Motor neuron (in vitro differentiated cells): ENCODE data around the gene HNRNPLL. TPM values are rescaled to one million over a fixed set of nuclear protein-coding genes. Genes with fewer than 3 reads are reported as not detected.
"Not testable (repeated sequence)": the region's sequence is repeated elsewhere in the genome, so short reads cannot be mapped to it uniquely, and the experiment has no call there.

Experiments used
- ATAC-seq, 8 experiments: fragments of 200-7000 bp; cut with Tn5 transposase; replicated peaks in 6 of 8; 2 replicates each; pipeline ENCODE4 v1.8.0; 2021; ENCODE audit warnings: mild to moderate bottlenecking in 8 of 8, moderate library complexity in 8 of 8
- H3K27ac ChIP-seq, 2 donors: fragments of 250-450 bp; sonication (Bioruptor Pico); 2 replicates each; pipeline ENCODE4 v1.9.0; 2021; ENCODE audit warnings: antibody characterized with exemption in 2 of 2, mild to moderate bottlenecking in 2 of 2, moderate library complexity in 1 of 2
- H3K4me1 ChIP-seq, 2 donors: fragments of 250-450 bp; sonication (Bioruptor Pico); replicated peaks in 1 of 2; 2 replicates each; pipeline ENCODE4 v1.6.1; 2021; ENCODE audit warnings: antibody characterized with exemption in 2 of 2, mild to moderate bottlenecking in 2 of 2, moderate library complexity in 1 of 2
- H3K4me3 ChIP-seq, 5 donors: fragments of 250-450 bp; sonication (Bioruptor Pico); 2 replicates each; pipeline ENCODE4 v1.9.0; 2021; ENCODE audit warnings: antibody characterized with exemption in 5 of 5, mild to moderate bottlenecking in 5 of 5, moderate library complexity in 4 of 5
- whole genome bisulfite sequencing, 10 experiments: fragments of 450-650 bp; shearing (Covaris generic); methylation state at CpG; one replicate each; pipeline ENCODE4 v1.0.0; 2022; 5-methylcytosine and 5-hydroxymethylcytosine counted together
- in situ Hi-C, 9 experiments: fragments of 400-800 bp; cut with MboI; loops; one replicate each; pipeline ENCODE4 v1.15.0; 2021; ENCODE audit warnings: low sequenced_read_pairs in 9 of 9, low pct_unique_long_range_greater_than_20kb in 2 of 9; ENCODE audit not compliant: unreplicated experiment in 9 of 9
- total RNA-seq, 8 experiments: library from RNA; unstranded; fragments of 300-600 nt; gene quantifications; 2 replicates each; pipeline versions ENCODE4 v1.2.3 to v1.2.4, GENCODE V29; 2022

HNRNPLL gene
- total RNA-seq, 8 experiments from 2014 or later: 28.2 to 71.5 (median 46.2) TPM

GRCh38 chr2:38556006-38556801, 46.5 kb downstream of the HNRNPLL start:
- Histone ChIP-seq H3K27ac (no peak overlapping the region), H3K4me3 (no peak overlapping the region), H3K4me1 (no peaks in the 10 kb centered on the region)
- WGBS, 10 experiments: 77 to 100% (median 85%) methylated on average over 1 to 6 of the region's 6 CpGs; no CpG with 5 or more reads in 1 of the 10 experiments
- in situ Hi-C loops: no loop called here
- ATAC-seq: no peak

- ATAC-seq: peak in 3 of 8 experiments; percentile 25 to 63 (median 60)
- no peaks in the 10 kb centered on the region for H3K4me1 ChIP-seq
- in situ Hi-C loops: no loop called here
- WGBS, 10 experiments: 50 to 100% (median 100%) methylated on average over 1 to 8 of the region's 8 CpGs; no CpG with 5 or more reads in 1 of the 10 experiments
- H3K4me3 ChIP-seq: no peak overlapping the region
- no peak overlapping the region for H3K27ac ChIP-seq
Measured at GRCh38 chr2:38554973-38555595, 47.6 kb downstream of the HNRNPLL start.

GRCh38 chr2:38553554-38553953, 49.2 kb downstream of the HNRNPLL start:
- ATAC-seq: no peak
- H3K4me1 ChIP-seq: peaks cover 0 to 4% of the 10 kb centered on the region in 2 donors
- 83 to 100% (median 100%) methylated on average over 1 to 2 of the region's 2 CpGs; no CpG with 5 or more reads in 2 of the 10 experiments for WGBS, 10 experiments
- no peak overlapping the region for H3K27ac ChIP-seq
- no peak overlapping the region for H3K4me3 ChIP-seq
- in situ Hi-C loops: no loop called here

- no peak for ATAC-seq
- Histone ChIP-seq H3K4me1 (peaks cover 0 to 4% of the 10 kb centered on the region in 2 donors), H3K4me3 (no peak overlapping the region), H3K27ac (no peak overlapping the region)
- in situ Hi-C loops: no loop called here
- 25 to 100% (median 83%) methylated on average over 1 to 2 of the region's 2 CpGs; no CpG with 5 or more reads in 1 of the 10 experiments for WGBS, 10 experiments
Measured at GRCh38 chr2:38552259-38552658, 50.5 kb downstream of the HNRNPLL start.

- Histone ChIP-seq H3K4me1 (peaks cover 0 to 4% of the 10 kb centered on the region in 2 donors), H3K4me3 (no peak overlapping the region), H3K27ac (no peak overlapping the region)
- in situ Hi-C loops: no loop called here
- WGBS, 10 experiments: 100% methylated on average over 1 to 2 of the region's 2 CpGs; no CpG with 5 or more reads in 6 of the 10 experiments
- ATAC-seq: no peak
Measured at GRCh38 chr2:38551746-38552145, 51.0 kb downstream of the HNRNPLL start.

DNA sequence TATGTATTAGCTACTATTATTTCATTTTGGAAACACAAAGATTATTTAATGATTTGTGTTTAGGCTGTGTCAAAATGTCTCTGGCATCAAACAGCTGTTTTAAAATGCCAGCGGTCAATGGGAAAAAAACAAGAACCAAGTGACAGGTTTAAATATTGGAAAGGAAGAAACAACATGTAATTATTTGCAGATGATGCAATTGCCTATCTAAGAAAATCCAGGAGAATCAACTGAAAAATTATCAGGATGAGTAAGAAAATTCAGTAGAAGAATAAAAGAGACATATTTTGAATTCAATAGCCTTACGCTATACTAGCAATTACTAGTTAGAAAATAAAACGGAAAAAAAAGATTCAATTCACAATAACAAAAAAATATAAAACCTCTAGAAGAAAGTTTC, 51.6 kb downstream of the HNRNPLL start:
- WGBS, 10 experiments: 88 to 100% (median 95%) methylated on average over 3 of the region's 3 CpGs; no CpG with 5 or more reads in 1 of the 10 experiments
- no peak overlapping the region for H3K27ac ChIP-seq
- no peak overlapping the region for H3K4me3 ChIP-seq
- ATAC-seq: no peak
- in situ Hi-C loops: no loop called here
- H3K4me1 ChIP-seq: peaks cover 0 to 4% of the 10 kb centered on the region in 2 donors

DNA sequence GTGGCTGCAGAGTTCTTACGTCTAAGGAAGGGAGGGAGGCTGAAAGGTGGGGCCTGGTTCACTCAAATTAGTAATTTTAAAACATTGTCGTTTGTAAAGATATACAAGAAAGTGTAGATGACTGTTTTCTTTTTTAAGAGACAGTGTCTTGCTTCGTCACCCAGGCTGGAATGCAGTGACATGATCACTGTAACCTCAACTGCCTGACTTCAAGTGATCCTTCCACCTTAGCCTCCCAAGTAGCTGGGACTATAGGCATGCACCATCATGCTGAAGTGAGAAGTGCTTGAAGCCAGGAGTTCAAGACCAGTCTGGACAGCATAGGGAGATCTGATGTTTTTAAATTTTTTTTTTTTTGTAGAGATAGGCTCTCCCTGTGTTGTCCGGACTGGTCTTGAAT, 52.9 kb downstream of the HNRNPLL start:
- Histone ChIP-seq H3K4me3 (no peak overlapping the region), H3K4me1 (peaks cover 0 to 4% of the 10 kb centered on the region in 2 donors), H3K27ac (no peak overlapping the region)
- in situ Hi-C loops: no loop called here
- WGBS, 10 experiments: 0 to 100% (median 76%) methylated on average over 1 to 3 of the region's 4 CpGs
- no peak for ATAC-seq

- ATAC-seq: peak in 1 of 8 experiments; percentile 78
- Histone ChIP-seq H3K4me3 (no peak overlapping the region), H3K27ac (no peak overlapping the region), H3K4me1 (peaks cover 0 to 4% of the 10 kb centered on the region in 2 donors)
- in situ Hi-C loops: no loop called here
- 13 to 94% (median 55%) methylated on average over 1 to 7 of the region's 7 CpGs for WGBS, 10 experiments
Measured at GRCh38 chr2:38549071-38549704, 53.5 kb downstream of the HNRNPLL start.

DNA sequence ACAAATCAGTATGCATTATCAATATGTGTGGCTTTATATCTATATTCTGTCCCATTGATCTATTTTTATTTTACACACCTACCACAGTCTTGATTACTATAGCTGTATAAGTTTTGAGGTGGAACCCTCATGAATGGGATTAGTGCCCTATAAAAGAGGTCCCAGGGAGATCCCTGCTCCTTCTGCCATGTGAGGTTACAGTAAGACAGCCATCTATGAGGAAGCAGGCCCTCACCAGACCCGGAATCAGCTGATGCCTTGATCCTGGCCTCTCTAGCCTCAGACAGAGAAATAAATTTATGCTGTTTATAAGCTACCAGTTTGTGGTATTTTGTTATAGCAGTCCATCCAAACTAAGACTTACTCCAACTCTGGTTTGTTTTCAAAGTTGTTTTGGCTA, 54.9 kb downstream of the HNRNPLL start:
- in situ Hi-C loops: no loop called here
- WGBS, 10 experiments: 30 to 100% (median 84%) methylated on average over 1 of the region's 1 CpG; no CpG with 5 or more reads in 4 of the 10 experiments
- no peak for ATAC-seq

GRCh38 chr2:38546585-38546984, 56.1 kb downstream of the HNRNPLL start:
- peaks cover 0 to 4% of the 10 kb centered on the region in 2 donors for H3K4me1 ChIP-seq
- H3K4me3 ChIP-seq: no peak overlapping the region
- no peak overlapping the region for H3K27ac ChIP-seq
- ATAC-seq: no peak
- WGBS, 10 experiments: 83 to 100% (median 90%) methylated on average over 1 to 3 of the region's 3 CpGs; no CpG with 5 or more reads in 3 of the 10 experiments
- in situ Hi-C loops: no loop called here

More for the DNA sequence above, 54.9 kb downstream of the HNRNPLL start:
- Histone ChIP-seq H3K4me1 (peaks cover 0 to 4% of the 10 kb centered on the region in 2 donors), H3K4me3 (no peak overlapping the region), H3K27ac (no peak overlapping the region)

GRCh38 chr2:38546064-38546463, 56.7 kb downstream of the HNRNPLL start:
- Histone ChIP-seq H3K27ac (no peak overlapping the region), H3K4me3 (no peak overlapping the region), H3K4me1 (peaks cover 0 to 4% of the 10 kb centered on the region in 2 donors)
- ATAC-seq: no peak
- in situ Hi-C loops: no loop called here

GRCh38 chr2:38542248-38542631, 60.5 kb downstream of the HNRNPLL start:
- H3K27ac ChIP-seq, in situ Hi-C loops, H3K4me3 ChIP-seq, H3K4me1 ChIP-seq: not testable (repeated sequence)
- WGBS, 10 experiments: 45 to 100% (median 91%) methylated on average over 1 to 3 of the region's 4 CpGs; no CpG with 5 or more reads in 2 of the 10 experiments
- ATAC-seq: peak in 1 of 8 experiments; percentile 25
